ENCODE measurements around the gene UBE2K.
"Not testable (repeated sequence)": the region's sequence is repeated elsewhere in the genome, so short reads cannot be mapped to it uniquely, and the experiment has no call there.

Gene UBE2K, protein sequence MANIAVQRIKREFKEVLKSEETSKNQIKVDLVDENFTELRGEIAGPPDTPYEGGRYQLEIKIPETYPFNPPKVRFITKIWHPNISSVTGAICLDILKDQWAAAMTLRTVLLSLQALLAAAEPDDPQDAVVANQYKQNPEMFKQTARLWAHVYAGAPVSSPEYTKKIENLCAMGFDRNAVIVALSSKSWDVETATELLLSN

DNA sequence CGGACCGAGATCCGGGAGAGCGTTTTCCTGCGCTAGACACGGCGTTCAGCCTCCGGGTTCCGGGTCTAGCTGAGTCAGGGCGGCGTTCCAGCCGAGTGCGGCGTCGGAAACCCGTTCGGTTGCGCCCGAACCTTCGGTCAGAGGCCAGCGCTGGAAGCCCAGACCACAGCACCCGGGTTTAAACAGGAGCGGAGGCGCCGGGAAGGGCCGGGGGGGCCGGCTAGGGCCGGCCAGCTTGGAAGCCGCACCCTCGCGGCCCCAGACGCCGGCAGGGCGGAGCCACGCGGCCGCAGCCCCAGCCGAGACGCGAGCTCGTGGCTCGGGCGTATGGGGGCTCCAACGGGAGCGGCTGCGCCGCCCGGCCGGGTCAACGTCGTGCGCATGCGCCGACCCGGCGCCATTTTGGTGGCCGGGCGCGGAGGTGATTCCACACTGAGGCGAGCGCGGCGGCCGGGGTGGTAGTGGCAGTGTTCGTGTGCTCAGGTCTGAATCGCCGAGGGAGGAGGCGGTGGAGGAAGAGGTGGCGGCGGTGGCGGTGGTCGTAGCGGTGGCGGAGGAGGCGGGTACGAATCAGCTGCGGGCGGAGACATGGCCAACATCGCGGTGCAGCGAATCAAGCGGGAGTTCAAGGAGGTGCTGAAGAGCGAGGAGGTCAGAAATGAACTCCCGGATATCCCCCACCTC is at the start of gene UBE2K:
Gene UBE2K, plus strand, starts transcription at position 397 of the 684 bp plus-strand sequence. Its CDS starts 192 bp downstream, at position 589.
- peak; percentile 85 to 89 for DNase-seq

DNA sequence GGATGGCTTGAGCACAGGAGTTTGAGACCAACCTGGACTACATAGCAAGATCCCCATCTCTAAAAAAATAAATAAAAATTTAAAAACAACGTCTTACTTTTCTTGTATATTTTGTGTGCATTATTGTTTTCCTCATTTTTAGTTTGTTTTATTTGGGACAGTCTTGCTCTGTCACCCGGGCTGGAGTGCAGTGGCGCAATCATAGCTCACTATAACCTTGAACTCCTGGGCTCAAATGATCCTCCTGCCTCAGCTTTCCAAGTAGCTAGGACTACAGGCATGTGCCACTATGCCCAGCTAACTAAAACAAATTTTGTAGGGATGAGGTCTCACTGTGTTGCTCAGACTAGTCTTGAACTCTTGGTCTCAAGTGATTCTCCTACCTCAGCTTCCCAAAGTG is 49.7 kb upstream of the UBE2K start:
- no peak for DNase-seq

DNA sequence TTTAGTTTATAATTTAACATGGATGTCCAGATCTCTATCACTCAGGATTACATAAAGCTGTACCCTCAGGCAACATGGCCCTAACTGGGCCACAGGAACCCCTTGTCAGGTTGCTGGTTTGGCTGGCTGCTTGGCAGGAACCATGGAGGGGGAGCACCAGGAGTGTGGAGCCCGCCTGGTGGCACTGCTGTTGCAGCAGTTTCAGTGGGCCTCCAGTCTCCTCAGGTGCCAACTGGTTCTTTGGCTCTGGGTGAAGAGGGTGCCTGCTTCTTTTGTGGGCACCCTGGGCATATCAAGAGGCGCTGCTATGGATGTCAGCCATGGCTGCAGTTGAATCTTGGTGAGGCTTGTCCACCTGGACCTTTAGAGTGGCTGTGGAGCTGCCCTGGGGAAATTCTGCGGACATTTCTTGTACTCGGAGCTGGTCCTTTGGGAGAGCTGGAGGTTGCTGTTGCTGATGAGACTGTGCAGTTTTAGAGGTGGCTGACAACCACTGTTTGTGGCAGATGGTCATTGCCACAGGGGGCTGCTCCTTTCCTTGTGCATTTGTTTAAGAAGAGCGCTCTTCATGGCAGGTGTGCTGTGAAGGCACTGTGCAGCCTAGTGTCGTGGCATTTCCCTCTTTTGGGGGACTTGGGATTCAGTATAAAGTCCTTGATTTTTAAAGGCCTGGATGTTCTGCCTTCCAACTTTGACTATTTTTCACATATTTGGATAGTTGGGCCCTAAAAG is 48.9 kb upstream of the UBE2K start:
- no peak for DNase-seq

DNA sequence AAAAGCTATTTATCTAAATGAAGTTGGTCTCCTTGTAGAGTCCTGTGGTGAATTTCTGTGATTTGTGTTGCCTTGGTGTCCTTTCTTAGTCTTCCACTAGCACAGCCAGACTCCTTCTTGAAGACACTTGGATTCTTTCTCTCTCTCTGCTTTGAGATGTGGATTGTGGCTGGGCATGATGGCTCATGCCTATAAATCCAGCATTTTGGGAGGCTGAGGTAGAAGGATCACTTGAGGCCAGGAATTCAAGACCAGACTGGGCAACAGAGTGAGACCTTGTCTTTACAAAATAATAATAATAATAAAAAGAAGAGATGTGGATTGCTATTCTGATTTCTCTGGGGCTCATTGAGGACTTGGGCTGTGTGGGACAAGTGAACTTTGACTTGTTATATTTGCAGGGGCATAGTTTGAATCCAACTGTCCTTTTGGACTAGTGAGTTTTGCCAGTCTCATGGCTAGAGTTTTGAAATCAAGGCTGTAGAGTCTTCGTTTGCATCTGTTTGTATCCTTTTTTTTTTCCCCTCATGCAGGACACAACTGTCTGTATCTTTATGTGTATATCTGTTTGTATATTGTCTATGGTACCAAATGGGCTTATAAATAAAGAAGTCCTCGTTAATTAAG is 48.2 kb upstream of the UBE2K start:
- DNase-seq: no peak

DNA sequence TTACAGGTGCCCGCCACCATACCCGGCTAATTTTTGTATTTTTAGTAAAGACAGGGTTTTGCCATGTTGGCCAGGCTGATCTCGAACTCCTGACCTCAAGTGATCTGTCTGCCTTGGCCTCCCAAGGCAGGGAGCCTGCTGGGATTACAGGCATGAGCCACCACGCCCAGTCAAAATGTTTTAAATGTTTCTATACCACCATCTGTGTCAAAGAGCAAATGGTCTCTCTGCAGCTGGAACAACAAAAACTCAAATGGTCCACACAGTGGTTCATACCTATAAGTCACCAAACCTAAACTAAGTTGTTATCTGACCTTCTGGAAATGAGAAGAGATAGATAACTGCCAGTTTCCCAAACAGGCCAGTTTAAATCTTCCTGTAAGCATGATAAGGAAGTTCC is 46.4 kb upstream of the UBE2K start:
- DNase-seq: not testable (repeated sequence)

DNA sequence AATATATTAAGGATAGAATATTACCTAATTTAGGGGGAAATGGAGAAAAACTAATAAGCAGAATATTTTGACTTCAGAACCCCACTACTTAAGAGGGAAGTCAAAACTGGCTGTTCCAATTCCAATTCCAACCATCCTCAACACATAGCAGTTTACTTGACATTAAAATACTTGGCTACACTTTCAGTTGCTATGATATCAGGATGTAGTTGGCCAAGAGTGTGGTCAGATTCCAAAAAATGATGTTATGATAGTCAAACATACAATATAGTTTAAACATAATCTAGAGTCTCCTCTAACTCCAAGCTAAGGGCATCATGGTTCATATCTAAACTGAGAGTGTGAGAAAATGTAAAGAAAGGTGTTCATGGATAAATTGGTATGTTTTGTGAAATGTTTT is 42.7 kb upstream of the UBE2K start:
- no peak for DNase-seq

DNA sequence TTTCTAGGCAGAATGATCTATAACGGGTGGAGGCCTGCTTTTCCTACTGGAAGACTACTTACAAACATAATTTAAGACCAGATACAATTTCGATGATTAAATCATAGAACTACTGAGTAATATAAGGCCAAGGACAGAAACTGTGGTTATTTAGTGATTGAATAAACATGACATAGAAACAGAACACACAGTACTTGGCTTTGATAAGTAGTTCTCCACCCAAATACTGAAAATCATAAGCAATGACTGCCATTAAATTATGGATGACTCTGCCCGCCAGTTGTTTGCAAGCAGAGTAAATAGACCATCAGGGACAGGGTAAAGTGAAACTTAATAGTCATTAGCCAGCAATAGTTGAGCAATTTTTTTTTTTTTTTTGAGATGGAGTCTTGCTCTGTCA is 42.1 kb upstream of the UBE2K start:
- no peak for DNase-seq

DNA sequence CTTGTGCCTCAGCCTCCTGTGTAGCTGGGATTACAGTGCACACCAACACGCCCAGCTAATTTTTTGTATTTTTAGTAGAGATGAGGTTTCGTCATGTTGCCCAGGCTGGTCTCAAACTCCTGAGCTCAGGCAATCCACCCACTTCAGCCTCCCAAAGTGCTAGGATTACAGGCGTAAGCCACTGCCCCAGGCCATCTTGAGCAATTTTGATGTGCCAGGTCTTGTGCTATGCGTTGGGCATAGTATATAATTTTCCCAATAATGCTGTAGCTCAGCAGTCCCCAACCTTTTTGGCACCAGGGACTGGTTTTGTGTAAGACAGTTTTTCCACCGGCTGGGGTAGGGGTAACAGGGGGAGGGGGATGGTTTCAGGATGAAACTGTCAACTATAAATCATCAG is 41.3 kb upstream of the UBE2K start:
- not testable (repeated sequence) for DNase-seq

DNA sequence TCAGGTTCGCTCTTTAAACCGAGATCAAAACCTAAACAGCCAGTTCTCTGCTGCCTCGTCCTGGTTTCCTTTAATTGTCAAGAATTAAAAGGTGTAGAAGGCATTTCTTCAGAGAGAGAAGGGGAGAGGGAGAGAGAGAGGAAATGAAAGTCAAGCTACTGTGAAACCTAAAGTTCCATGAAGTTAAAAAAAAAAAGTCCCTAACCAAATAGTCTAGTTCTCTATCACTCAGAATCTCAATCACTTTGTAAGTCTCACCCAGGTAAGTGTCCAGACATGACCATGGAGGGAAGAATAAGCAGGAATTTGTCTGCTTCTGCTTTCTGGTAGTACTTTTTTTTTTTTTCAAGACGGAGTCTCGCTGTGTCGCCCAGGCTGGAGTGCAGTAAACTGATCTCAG is 40.5 kb upstream of the UBE2K start:
- DNase-seq: no peak

DNA sequence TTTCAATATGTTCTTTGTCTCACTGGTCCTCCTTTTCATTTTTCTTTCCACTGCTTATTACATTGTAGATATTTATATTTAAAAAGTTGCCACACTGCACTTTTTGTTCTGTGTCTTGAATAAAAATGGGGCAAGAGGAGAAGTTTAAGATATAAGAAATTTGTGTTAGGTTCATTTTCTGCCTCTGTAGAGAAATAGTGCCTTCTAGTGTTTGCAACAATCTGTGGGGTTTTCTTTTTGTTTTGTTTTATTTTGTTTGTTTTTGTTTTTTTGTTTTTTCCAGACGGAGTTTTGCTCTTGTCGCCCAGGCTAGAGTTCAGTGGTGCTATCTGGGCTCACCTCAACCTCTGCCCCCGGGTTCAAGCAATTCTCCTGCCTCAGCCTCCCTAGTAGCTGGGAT is 39.2 kb upstream of the UBE2K start:
- no peak for DNase-seq

DNA sequence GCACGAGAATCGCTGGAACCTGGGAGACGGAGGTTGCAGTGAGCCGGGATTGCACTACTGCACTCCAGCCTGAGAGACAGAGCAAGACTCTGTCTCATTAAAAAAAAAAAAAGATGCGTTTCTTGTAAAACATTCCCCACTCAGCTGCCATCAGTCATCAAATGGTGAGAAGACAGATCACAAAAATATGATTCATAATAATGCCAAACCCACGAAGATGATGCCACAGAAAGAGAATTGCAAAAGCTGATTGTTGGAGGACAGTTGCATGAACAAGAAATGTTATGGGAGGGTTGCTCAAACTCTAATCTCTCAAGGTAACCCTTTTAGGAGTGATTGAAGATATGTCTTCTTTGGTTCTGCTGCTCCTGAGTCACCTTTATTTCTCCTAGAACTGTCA is 37.9 kb upstream of the UBE2K start:
- no peak for DNase-seq

DNA sequence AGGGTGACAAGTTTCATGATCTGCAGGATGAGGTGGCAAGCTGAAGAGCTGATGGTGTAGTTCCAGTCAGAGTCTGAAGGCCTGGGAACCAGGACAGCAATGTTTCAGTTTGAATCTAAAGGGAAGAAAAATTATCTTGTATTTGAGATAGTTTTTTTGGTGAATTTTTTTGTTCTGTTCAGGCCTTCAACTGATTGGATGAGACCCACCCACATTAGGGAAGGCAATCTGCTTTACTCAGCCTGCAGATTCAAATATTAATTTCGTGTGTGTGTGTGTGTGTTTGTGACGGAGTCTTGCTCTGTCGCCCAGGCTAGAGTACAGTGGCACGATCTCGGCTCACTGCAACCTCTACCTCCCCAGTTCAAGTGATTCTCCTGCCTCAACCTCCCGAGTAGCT is 37.2 kb upstream of the UBE2K start:
- no peak for DNase-seq

DNA sequence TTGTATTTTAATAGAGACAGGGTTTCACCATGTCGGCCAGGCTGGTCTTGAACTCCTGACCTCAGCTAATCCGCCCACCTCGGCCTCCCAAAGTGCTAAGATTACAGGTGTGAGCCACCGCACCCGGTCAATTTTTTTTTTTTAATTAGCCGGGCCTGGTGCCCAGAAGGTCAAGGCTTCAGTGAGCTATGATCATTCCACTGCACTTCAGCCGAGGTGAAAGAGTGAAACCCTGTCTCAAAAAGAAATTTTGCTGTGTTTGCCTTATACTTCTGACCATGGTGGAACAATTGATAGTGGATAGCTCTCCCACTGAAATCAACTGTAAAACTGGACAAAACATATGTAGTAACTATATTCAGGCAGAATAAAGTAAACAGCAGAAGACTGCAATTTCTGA is 35.3 kb upstream of the UBE2K start:
- no peak for DNase-seq

DNA sequence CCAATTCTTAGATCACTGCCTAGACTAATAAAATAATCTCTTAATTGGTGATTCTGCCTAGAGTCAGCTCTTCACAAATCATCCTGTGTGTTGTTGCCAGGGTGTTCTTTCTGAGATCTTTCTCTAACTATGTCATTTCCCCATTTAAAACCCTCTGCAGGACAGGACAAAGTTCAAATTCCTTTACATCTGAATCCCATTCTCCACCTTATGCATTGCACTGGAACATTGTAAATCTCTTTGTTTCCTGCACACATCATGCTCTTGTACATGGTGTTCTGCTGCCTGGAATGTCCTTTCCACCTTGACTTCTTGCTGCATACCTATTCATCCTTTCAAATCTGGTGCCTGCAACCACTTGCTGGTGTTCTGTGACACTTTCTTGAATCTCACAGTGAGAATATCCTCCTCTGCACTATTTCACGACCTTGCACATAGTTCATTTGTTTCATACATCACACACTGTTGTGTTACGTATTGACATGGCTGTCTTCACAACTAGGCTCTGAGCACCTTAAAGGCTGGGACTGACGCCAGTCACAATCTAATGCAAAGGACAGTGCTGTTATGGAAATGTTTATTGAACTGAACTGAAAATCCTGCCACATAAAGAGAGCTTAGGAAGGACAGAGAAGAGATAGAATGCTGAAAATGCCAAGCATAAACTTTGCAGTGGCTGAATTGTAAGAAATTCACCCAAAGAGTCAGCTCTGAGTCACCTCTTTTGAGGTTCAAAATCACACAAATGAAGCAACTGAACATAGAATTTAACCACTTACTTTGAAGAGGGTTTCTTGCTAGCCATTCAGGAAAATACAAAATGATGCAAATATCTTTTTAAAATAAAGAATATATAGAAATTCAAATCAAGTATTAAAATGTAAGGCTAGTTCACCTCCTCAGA is 32.9 kb upstream of the UBE2K start:
- no peak for DNase-seq

DNA sequence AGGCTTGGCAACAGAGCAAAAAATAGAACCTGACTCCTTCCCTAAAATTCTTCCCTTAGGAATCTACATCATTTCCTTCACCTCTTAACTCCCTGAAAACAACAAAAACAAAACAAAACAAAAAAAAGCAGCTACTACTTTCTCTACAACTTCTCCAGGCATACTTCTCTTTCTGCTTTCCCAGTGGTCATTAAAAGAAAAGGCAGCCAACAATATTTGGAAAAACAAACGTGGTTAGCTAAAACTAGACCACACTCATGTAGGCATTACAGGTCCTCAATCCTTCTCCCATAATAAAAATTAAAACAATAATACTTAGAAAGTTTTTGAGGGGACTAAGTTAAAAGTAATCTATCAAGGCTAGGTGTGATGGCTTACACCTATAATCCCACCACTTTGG is 30.2 kb upstream of the UBE2K start:
- no peak for DNase-seq

DNA sequence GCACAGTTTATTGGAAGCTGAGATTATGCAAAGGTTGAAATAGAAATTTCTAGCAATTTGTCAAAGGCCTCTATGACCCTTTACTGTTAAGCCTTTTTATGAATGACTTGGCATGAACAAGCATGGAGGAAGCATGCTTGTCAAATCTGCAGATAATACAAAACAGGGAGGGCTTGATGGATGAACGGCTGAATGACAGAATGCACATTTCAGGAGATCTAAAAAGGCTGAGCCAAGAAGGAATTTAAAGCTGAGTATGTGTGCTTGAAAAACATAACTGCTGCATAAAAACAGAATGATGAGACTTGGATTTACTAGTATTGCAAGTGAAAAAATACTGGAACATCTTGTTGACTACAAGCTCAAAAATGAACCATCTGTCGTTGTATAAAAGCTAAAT is 29.0 kb upstream of the UBE2K start:
- no peak for DNase-seq

DNA sequence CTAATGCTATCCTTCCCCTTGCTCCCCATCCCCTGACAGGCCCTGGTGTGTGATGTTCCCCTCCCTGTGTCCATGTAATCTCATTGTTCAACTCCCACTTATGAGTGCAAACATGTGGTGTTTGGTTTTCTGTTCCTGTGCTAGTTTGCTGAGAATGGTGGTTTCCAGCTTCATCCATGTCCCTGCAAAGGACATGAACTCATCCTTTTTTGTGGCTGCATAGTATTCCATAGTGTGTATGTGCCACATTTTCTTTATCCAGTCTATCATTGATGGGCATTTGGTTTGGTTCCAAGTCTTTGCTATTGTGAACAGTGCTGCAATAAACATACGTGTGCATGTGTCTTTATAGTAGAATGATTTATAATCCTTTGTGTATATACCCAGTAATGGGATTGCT is 27.6 kb upstream of the UBE2K start:
- DNase-seq: not testable (repeated sequence)

DNA sequence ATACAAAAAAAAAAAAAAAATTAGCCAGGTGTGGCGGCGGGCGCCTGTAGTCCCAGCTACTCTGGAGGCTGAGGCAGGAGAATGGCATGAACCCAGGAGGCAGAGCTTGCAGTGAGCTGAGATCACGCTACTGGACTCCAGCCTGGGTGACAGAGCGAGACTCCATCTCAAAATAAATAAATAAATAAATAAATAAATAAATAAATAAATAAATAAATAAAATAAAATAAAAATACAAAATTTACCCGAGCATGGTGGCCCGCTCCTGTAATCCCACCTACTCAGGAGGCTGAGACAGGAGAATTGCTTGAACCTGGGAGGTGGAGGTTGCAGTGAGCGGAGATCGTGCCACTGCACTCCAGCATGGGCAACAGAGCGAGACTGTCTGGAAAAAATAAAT is 22.3 kb upstream of the UBE2K start:
- DNase-seq: not testable (repeated sequence)

DNA sequence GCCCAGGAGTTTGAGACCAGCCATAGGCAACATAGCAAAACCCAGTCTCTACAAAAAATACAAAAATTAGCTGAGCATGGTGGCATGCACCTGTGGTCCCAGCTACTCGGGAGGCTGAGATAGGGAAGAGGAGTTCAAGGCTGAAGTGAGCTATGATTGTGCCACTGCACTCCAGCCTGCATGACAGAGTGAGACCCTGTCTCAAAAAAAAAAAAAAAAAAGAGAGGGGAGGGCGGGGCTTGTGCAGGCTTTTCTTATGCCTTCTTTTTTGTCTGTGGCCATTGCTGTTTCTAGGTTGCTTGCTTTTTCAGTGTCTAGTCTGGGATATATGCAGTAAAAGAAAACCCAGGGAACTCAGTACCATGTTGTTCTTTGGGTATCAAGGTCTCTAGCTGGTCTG is 16.9 kb upstream of the UBE2K start:
- DNase-seq: not testable (repeated sequence)

DNA sequence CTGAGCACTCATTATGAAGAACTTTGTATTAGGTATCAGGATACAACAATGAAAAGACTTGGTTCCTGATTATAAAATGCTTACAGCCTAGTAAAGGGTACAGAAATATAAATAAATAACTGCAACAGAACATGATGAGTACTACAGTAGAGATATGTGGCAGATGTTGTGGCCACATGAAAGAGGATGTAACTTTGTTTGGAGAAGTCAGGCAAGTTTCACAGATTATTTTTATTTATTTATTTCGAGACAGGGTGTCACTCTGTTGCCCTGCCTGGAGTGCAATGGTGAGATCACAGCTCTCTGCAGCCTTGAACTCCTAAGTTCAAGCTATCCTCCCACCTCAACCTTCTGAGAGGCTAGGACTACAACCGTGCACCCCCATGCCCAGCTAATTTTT is 15.8 kb upstream of the UBE2K start:
- DNase-seq: no peak

DNA sequence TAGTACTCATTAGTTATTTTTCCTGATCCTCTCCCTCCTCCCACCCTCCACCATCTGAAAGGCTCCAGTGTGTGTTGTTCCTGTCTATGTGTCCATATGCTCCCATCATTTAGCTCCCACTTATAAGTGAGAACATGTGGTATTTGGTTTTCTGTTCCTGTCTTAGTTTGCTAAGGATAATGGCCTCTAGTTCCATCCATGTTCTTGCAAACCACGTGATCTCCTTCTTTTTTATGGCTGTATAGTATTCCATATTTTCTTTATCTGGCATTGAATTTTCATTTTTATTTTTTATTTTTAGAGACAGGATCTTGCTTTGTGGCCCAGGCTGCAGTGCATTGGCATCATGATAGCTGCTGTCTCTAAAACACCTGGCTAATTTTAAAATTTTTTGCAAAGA is 11.9 kb upstream of the UBE2K start:
- no peak for DNase-seq

DNA sequence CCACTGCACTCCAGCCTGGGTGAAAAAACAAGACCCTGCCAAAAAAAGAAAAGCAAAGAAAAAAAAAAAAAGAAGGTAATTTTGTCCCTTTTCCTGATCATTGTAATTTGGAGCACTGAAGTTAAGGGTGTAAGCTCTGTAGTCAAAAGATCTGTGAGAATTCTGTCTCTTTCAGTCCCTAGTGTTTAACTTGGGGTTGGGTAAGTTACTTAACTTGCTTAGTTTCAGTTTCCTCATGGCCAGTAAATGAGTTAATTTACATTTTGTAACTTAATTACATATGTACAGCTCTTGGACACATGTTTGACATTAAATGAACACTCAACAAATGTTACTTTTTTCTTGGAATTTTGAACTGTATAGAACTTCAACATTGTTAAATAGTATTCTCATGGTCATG is 10.9 kb upstream of the UBE2K start:
- DNase-seq: no peak

DNA sequence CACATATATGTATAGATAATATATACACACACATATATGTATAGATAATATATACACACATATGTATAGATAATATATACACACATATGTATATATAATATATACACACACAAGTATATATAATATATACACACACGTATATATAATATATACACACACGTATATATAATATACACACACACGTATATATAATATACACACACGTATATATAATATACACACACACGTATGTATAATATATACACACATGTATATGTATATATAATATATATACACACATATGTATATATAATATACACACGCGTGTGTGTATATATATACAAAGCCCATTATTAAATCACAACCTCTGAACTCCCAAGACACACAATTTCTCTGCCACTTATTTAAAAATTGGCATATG is 8.0 kb upstream of the UBE2K start:
- DNase-seq: no peak

Measured in activated CD4-positive, alpha-beta T cell treated with anti-CD3 and anti-CD28 coated beads for 4 hours (primary cell).